Ureter (tissue), 1 donor: Measurements from ENCODE around the gene CDK7. TPM values are rescaled to one million over a fixed set of nuclear protein-coding genes. Genes with fewer than 3 reads are reported as not detected.
A peak's percentile ranks its signal among the peaks of the same experiment; 100 is the strongest.
"Not testable (repeated sequence)": the region's sequence is repeated elsewhere in the genome, so short reads cannot be mapped to it uniquely, and the experiment has no call there.

Source experiments
- DNase-seq: peaks from one replicate; pipeline ENCODE4 v3.0.0-alpha.2; 2020; ENCODE audit warnings: low spot score
- total RNA-seq: library from RNA; stranded (reverse); gene quantifications from one replicate; pipeline ENCODE4 v1.2.4, GENCODE V29; 2023
- donor health status: DM: yes; HTN: yes; CAD: no.

CDK7 gene
- 16.2 TPM for total RNA-seq

GRCh38 chr5:69234457-69235268 lies at the start of gene CDK7:
Gene CDK7 (plus strand): TSS chr5:69234886. CDS start chr5:69234976, 90 bp downstream.
- peak; percentile 94 for DNase-seq

- DNase-seq = no peak
Observed at GRCh38 chr5:69187342-69187741, 47.3 kb upstream of the CDK7 start.

- no peak for DNase-seq
Observed at GRCh38 chr5:69188811-69189161, 45.9 kb upstream of the CDK7 start.

DNA sequence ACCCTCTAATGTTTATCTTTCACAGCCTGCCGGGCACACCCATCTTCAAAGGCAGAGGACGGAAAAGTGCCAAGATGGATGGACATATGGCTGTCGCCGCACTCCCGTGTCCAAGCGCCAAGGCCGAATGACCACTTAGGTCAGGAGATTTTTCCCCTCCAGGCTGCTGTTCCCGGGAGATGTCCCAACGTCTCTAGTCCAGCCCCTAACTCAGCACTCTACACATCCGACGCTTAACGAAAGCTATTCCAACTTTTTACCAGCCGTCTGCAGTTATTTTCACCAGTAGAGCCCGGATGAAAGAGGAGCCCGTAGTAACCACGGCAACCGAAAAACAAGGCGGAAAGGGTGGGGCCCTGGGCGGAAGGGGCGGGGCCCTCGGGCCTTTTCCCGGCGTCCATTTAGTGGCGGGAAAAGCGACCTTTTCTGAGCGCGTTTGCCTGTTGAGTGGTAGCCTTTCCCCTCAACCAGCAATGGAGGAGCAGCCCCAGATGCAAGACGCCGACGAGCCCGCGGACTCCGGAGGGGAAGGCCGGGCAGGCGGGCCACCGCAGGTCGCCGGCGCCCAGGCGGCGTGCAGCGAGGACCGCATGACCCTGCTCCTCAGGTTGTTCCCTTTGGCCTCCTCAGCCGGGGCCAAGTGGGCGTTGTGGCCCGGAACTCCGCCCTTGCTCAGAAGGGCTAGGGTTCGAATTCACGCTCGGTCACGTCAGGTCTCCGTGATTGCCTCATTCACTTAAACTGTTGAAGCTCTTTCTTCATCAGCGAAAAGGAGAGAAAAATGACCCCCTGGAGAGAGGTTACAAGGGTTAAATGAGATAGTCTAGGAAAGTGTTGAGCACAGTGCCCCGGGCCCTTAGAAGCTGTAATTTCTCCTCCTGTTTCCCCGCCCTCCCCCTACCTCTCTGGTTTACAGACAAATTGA lies 45.3 kb upstream of the CDK7 start, which contains the start of gene CENPH:
Gene CENPH, plus strand, starts transcription at position 422 of the 925 bp plus-strand sequence. Its CDS starts 52 bp downstream, at position 474.
- peak; percentile 92 for DNase-seq

DNA sequence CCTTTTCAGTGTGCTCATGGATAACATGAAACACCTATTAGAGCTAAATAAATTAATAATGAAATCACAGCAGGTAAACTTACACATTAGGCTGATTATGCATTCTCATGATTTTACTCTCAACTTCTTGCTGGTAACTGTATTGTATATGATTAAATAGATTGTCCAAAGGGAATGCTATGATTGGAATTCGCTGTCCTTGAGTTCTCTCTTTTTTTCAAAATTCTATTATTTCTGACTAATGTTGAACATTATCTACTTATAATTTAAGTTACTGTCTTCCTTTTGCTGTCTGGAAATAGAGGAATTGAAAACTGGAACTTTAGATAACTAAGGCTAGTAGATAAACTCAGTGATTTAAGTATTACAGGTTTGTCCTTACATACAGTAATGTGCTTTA lies 32.2 kb upstream of the CDK7 start:
- no peak for DNase-seq

GRCh38 chr5:69206528-69207190 lies 28.0 kb upstream of the CDK7 start:
- no peak for DNase-seq

GRCh38 chr5:69209602-69210001 lies 25.1 kb upstream of the CDK7 start:
- DNase-seq = no peak

DNA sequence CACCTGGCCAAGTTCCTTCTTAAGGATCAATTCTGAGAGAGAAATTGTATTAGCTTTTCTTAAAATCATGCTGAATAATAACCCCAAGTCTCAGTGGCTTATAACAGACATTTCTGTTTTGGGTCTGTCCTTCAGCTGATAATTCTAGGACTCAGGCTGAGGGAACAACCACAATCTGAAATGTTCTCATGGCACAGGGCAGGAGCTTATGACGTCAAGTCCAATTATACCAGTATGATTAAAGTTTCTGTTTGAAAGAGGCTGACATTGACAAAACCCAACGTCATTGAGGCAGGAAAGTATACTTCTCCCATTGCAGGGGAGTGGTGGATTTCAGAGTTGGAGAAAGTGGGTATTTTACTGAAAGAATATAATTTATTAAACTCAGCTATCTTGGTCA lies 23.5 kb upstream of the CDK7 start:
- no peak for DNase-seq

DNA sequence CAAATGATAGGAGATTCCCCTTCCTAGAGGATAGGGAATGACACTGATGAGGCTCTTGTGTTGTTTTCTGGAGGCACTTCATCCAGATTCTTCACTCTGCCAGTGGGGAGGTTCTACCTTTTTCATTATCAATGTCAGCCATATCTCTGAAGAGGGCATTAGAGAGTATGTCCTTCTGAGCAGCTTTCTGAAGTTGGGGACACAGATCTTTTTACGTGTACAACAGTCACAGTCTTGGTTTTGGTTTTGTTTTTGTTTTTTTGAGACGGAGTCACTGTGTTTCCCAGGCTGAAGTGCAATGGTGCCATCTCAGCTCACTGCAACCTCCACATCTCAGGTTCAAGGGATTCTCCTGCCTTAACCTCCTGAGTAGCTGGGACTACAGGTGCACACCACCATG lies 22.7 kb upstream of the CDK7 start:
- DNase-seq = no peak

DNA sequence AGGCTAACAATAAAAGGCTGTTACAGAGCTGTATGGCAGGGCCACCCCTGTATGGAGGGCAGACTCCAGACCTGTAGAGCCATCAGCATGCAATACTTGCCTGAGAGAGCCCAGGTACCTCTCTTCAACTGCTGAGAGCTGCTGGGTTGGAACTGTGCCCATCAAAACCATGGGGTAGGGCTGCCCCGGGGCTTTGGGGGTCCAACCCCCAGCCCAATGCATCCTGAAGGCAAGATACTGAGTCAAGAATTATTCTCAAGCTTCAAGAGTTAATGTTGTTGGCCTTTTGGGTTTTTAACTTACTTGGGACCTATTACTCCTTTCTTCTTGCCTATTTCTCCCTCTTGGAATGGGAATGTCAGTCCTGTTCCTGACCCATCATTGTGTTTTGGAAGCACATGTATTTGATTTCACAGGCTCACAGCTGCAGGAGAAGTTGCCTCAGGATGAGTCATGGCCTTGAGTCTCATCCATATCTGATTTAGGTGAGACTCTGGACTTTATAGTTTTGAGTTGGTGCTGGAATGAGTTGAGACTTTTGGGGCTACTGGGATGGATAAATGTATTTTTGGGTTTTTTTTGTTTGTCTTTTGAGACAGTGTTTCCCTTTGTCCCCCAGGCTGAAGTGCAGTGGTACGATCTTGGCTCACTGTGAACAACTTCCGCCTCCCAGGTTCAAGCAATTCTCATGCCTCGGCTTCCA lies 21.0 kb upstream of the CDK7 start:
- no peak for DNase-seq

GRCh38 chr5:69217151-69217511 lies 17.6 kb upstream of the CDK7 start:
- DNase-seq = no peak

GRCh38 chr5:69217548-69218526 lies 16.8 kb upstream of the CDK7 start:
- peak; percentile 97 for DNase-seq

DNA sequence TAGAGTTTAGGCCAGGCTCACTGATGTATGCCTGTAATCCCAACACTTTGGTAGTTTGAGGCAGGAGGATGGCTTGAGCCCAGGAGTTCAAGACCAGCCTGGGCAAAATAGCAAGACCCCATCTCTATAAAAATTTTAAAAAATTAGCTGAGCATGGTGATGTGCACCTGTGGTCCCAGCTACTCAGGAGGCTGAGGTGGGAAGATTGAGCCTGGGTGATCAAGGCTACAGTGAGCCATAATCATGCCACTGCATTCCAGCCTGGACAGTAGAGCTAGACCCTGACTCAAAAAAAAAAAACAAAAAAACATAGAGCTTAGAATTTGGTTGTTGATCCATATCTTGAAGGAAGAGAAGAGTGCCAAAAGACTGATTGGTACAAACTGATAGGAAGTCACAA lies 14.7 kb upstream of the CDK7 start:
- no peak for DNase-seq

- not testable (repeated sequence) for DNase-seq
Observed at GRCh38 chr5:69220371-69220770, 14.3 kb upstream of the CDK7 start.

DNA sequence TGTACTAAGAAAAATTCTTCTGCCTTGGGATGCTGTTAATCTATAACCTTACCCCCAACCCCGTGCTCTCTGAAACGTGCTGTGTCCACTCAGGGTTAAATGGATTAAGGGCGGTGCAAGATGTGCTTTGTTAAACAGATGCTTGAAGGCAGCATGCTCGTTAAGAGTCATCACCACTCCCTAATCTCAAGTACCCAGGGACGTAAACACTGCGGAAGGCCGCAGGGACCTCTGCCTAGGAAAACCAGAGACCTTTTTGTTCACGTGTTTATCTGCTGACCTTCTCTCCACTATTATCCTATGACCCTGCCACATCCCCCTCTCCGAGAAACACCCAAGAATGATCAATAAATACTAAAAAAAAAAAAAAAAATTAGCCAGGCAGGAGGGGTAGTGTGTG lies 13.9 kb upstream of the CDK7 start:
- DNase-seq = not testable (repeated sequence)

- no peak for DNase-seq
Observed at GRCh38 chr5:69224520-69224919, 10.2 kb upstream of the CDK7 start.

DNA sequence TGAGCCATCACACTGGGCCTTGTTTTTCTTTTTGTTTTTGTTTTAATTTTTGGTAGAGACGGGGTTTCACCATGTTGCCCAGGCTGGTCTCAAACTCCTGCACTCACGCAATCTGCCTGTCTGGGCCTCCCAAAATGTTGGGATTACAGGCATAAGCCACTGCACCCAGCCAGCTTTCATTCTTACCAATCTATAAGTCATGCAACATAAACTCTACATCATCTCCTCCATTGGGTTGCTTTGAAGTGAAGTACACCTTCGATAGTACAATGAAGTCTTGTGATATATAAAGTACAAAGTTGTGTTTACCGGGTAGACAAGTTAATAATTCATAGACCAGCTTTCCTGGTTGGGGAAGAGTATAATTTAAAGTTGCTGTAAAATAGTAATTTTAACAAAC lies 8.8 kb upstream of the CDK7 start:
- no peak for DNase-seq

GRCh38 chr5:69230181-69230580 lies 4.5 kb upstream of the CDK7 start:
- no peak for DNase-seq

DNA sequence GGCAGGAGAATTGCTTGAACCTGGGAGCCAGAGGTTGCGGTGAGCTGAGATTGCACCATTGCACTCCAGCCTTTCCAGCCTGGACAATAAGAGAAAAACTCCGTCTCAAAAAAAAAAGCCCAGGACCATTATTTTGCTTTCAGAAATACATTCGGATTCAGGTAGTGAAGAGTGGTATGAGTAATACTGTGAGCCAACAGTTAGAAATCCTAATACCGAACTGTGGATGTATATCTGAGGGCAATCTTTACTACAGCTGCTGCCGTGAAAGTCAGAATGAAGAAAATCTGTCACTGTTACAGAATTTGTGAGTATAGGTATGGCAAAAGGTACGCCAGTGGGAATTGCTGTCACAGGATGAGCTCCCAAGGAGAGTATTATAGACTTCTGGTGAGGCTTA lies 3.4 kb upstream of the CDK7 start:
- DNase-seq = no peak

- DNase-seq = no peak
Observed at GRCh38 chr5:69231851-69232250, 2.8 kb upstream of the CDK7 start.
